HEK293 (cell line): ENCODE data around the gene SNRPD2.

Experiments used
- BCL11B ChIP-seq: fragments of 450-650 bp; formaldehyde crosslinking; IDR thresholded peaks from 2 replicates; pipeline ENCODE4 v1.5.1; 2016; ENCODE audit warnings: low read depth, missing biosample characterization, missing genetic modification characterization
- FEZF1 ChIP-seq: fragments of 450-650 bp; formaldehyde crosslinking; IDR thresholded peaks from 2 replicates; pipeline ENCODE4 v1.5.1; 2016; ENCODE audit warnings: missing biosample characterization, missing genetic modification characterization
- GLI4 ChIP-seq: fragments of 450-650 bp; formaldehyde crosslinking; IDR thresholded peaks from 2 replicates; pipeline ENCODE4 v1.5.1; 2016; ENCODE audit warnings: missing biosample characterization, missing genetic modification characterization
- GLIS2 ChIP-seq: fragments of 450-650 bp; formaldehyde crosslinking; IDR thresholded peaks from 2 replicates; pipeline ENCODE4 v1.5.1; 2016; ENCODE audit warnings: missing biosample characterization, missing genetic modification characterization
- INSM2 ChIP-seq: fragments of 450-650 bp; formaldehyde crosslinking; IDR thresholded peaks from 2 replicates; pipeline ENCODE4 v1.5.1; 2016; ENCODE audit warnings: missing biosample characterization, missing genetic modification characterization
- KLF16 ChIP-seq: fragments of 450-650 bp; formaldehyde crosslinking; IDR thresholded peaks from 2 replicates; pipeline ENCODE4 v1.5.1; 2017; ENCODE audit warnings: missing biosample characterization, missing genetic modification characterization
- KLF7 ChIP-seq: fragments of 450-650 bp; formaldehyde crosslinking; IDR thresholded peaks from 2 replicates; pipeline ENCODE4 v1.5.1; 2016; ENCODE audit warnings: missing biosample characterization, missing genetic modification characterization, borderline replicate concordance
- KLF8 ChIP-seq: fragments of 450-650 bp; formaldehyde crosslinking; IDR thresholded peaks from 2 replicates; pipeline ENCODE4 v1.5.1; 2016; ENCODE audit warnings: missing biosample characterization, missing genetic modification characterization
- PATZ1 ChIP-seq: fragments of 450-650 bp; formaldehyde crosslinking; IDR thresholded peaks from 2 replicates; pipeline ENCODE4 v1.5.1; 2016; ENCODE audit warnings: missing biosample characterization, missing genetic modification characterization
- TRIM28 ChIP-seq: IDR thresholded peaks from 2 replicates; pipeline ENCODE4 v1.6.1; 2011; ENCODE audit warnings: low read length, control low read depth, borderline replicate concordance
- TSHZ1 ChIP-seq: fragments of 450-650 bp; formaldehyde crosslinking; IDR thresholded peaks from 2 replicates; pipeline ENCODE4 v1.5.1; 2016; ENCODE audit warnings: missing biosample characterization, missing genetic modification characterization, borderline replicate concordance
- ZBTB1 ChIP-seq: fragments of 450-650 bp; formaldehyde crosslinking; IDR thresholded peaks from 2 replicates; pipeline ENCODE4 v1.5.1; 2016; ENCODE audit warnings: missing biosample characterization, missing genetic modification characterization
- ZBTB7A ChIP-seq: fragments of 450-650 bp; formaldehyde crosslinking; IDR thresholded peaks from 2 replicates; pipeline ENCODE4 v1.5.1; 2016; ENCODE audit warnings: low read depth, missing biosample characterization, missing genetic modification characterization
- ZBTB8A ChIP-seq: fragments of 450-650 bp; formaldehyde crosslinking; IDR thresholded peaks from 2 replicates; pipeline ENCODE4 v1.5.1; 2016; ENCODE audit warnings: missing biosample characterization, missing genetic modification characterization
- ZFHX2 ChIP-seq: fragments of 450-650 bp; formaldehyde crosslinking; conservative IDR thresholded peaks from 2 replicates; pipeline ENCODE4 v1.5.1; 2016; ENCODE audit warnings: missing biosample characterization, missing genetic modification characterization
- ZIC2 ChIP-seq: fragments of 450-650 bp; formaldehyde crosslinking; IDR thresholded peaks from 2 replicates; pipeline ENCODE4 v1.5.1; 2016; ENCODE audit warnings: missing biosample characterization, missing genetic modification characterization
- ZNF10 ChIP-seq: fragments of 450-650 bp; formaldehyde crosslinking; IDR thresholded peaks from 2 replicates; pipeline ENCODE4 v1.5.1; 2017; ENCODE audit warnings: missing biosample characterization, missing genetic modification characterization
- ZNF114 ChIP-seq: fragments of 450-650 bp; formaldehyde crosslinking; IDR thresholded peaks from 2 replicates; pipeline ENCODE4 v1.5.0; 2017; ENCODE audit warnings: missing biosample characterization, missing genetic modification characterization
- ZNF169 ChIP-seq: fragments of 450-650 bp; formaldehyde crosslinking; IDR thresholded peaks from 2 replicates; pipeline ENCODE4 v1.5.1; 2016; ENCODE audit warnings: missing biosample characterization, missing genetic modification characterization
- ZNF19 ChIP-seq: fragments of 450-650 bp; formaldehyde crosslinking; IDR thresholded peaks from 2 replicates; pipeline ENCODE4; 2016; ENCODE audit warnings: missing biosample characterization, missing genetic modification characterization, low read depth
- ZNF223 ChIP-seq: fragments of 450-650 bp; formaldehyde crosslinking; IDR thresholded peaks from 2 replicates; pipeline ENCODE4 v1.5.1; 2016; ENCODE audit warnings: missing biosample characterization, missing genetic modification characterization
- ZNF341 ChIP-seq: fragments of 450-650 bp; formaldehyde crosslinking; IDR thresholded peaks from 2 replicates; pipeline ENCODE4; 2016; ENCODE audit warnings: low read depth, missing biosample characterization, missing genetic modification characterization
- ZNF501 ChIP-seq: fragments of 450-650 bp; formaldehyde crosslinking; IDR thresholded peaks from 2 replicates; pipeline ENCODE4 v1.5.1; 2016; ENCODE audit warnings: missing biosample characterization, missing genetic modification characterization
- ZNF549 ChIP-seq: fragments of 450-650 bp; IDR thresholded peaks from 2 replicates; pipeline ENCODE4 v1.5.1; 2018; ENCODE audit warnings: missing biosample characterization, missing genetic modification characterization, mild to moderate bottlenecking, inconsistent platforms, moderate library complexity
- ZNF571 ChIP-seq: fragments of 450-650 bp; formaldehyde crosslinking; IDR thresholded peaks from 2 replicates; pipeline ENCODE4 v1.5.0; 2017; ENCODE audit warnings: missing biosample characterization, missing genetic modification characterization
- ZNF610 ChIP-seq: fragments of 450-650 bp; formaldehyde crosslinking; IDR thresholded peaks from 2 replicates; pipeline ENCODE4 v1.5.1; 2016; ENCODE audit warnings: missing biosample characterization, missing genetic modification characterization, borderline replicate concordance
- ZNF621 ChIP-seq: fragments of 450-650 bp; formaldehyde crosslinking; IDR thresholded peaks from 2 replicates; pipeline ENCODE4 v1.5.1; 2017; ENCODE audit warnings: missing biosample characterization, missing genetic modification characterization
- ZNF692 ChIP-seq: fragments of 450-650 bp; formaldehyde crosslinking; IDR thresholded peaks from 2 replicates; pipeline ENCODE4 v1.5.1; 2016; ENCODE audit warnings: missing biosample characterization, missing genetic modification characterization
- ZSCAN18 ChIP-seq: fragments of 450-650 bp; formaldehyde crosslinking; IDR thresholded peaks from 2 replicates; pipeline ENCODE4 v1.5.1; 2016; ENCODE audit warnings: missing biosample characterization, missing genetic modification characterization
- ZXDB ChIP-seq: fragments of 450-650 bp; formaldehyde crosslinking; IDR thresholded peaks from 2 replicates; pipeline ENCODE4 v1.5.1; 2016; ENCODE audit warnings: missing biosample characterization, missing genetic modification characterization

SNRPD2 gene

GRCh38 chr19:45692187-45693105 lies 693 bp upstream of the SNRPD2 start, which contains the start of gene QPCTL (continued):
- TF ChIP-seq ZBTB8A, result no peak
- TF ChIP-seq ZNF114 (tag by site-specific recombination), result no peak
- TF ChIP-seq ZFHX2 (tag by site-specific recombination), result 0 out of 2 replicates have a peak, but pooled peaks have one; percentile 12
- TF ChIP-seq ZBTB7A (tag by site-specific recombination), result no peak
- TF ChIP-seq ZNF169 (tag by site-specific recombination), result no peak
- peak; percentile 48; the same call in 1 of the 2 replicates for TF ChIP-seq INSM2
- peak; percentile 72 for TF ChIP-seq GLIS2 (tag by site-specific recombination)
- TF ChIP-seq ZXDB (tag by site-specific recombination), result peak; percentile 75
- peak; percentile 94 for TF ChIP-seq ZIC2 (tag by site-specific recombination)
- TF ChIP-seq TSHZ1 (tag by site-specific recombination), result no peak
- TF ChIP-seq ZNF19 (tag by site-specific recombination), result no peak
- no peak for TF ChIP-seq ZNF223
- peak; percentile 75 for TF ChIP-seq KLF8 (tag by site-specific recombination)
- no peak for TF ChIP-seq ZNF549 (tag by site-specific recombination)
- no peak for TF ChIP-seq TRIM28
- peak; percentile 75 for TF ChIP-seq BCL11B (tag by site-specific recombination)
- 0 out of 2 replicates have a peak, but pooled peaks have one; percentile 18 for TF ChIP-seq ZNF10
- TF ChIP-seq ZNF621 (tag by site-specific recombination), result no peak
- no peak for TF ChIP-seq KLF7 (tag by site-specific recombination)
- no peak for TF ChIP-seq ZNF341 (tag by site-specific recombination)
- TF ChIP-seq FEZF1 (tag by site-specific recombination), result no peak
- peak; percentile 77 for TF ChIP-seq KLF16
- TF ChIP-seq ZNF501 (tag by site-specific recombination), result peak; percentile 37; the same call in 1 of the 2 replicates
- no peak for TF ChIP-seq ZNF610 (tag by site-specific recombination)
- TF ChIP-seq ZNF692 (tag by site-specific recombination), result peak; percentile 89
- peak; percentile 88 for TF ChIP-seq PATZ1 (tag by site-specific recombination)
- no peak for TF ChIP-seq ZNF571
- peak; percentile 84; the same call in 1 of the 2 replicates for TF ChIP-seq GLI4 (tag by site-specific recombination)
- no peak for TF ChIP-seq ZBTB1 (tag by site-specific recombination)
- no peak for TF ChIP-seq ZSCAN18 (tag by site-specific recombination)
